ENCODE results near the gene KCNMA1. TPM values are rescaled to one million over a fixed set of nuclear protein-coding genes. Genes with fewer than 3 reads are reported as not detected.

Gene KCNMA1
- total RNA-seq, 1 donor from 2014 or later: 0.59 TPM

GRCh38 chr10:77029777-77030717 lies 607.6 kb downstream of the KCNMA1 start:
- no peak for DNase-seq (ENCODE audit: low read depth, low spot score)

GRCh38 chr10:77028042-77028441 lies 609.6 kb downstream of the KCNMA1 start:
- no peak for DNase-seq (ENCODE audit: low read depth, low spot score)

- no peak for DNase-seq (ENCODE audit: low read depth, low spot score)
Observed at GRCh38 chr10:77027576-77027975, 610.0 kb downstream of the KCNMA1 start.

- no peak for DNase-seq (ENCODE audit: low read depth, low spot score)
Observed at GRCh38 chr10:77027141-77027540, 610.5 kb downstream of the KCNMA1 start.

- DNase-seq (ENCODE audit: low read depth, low spot score): no peak
Observed at GRCh38 chr10:77026148-77026547, 611.5 kb downstream of the KCNMA1 start.

- DNase-seq (ENCODE audit: low read depth, low spot score): no peak
Observed at GRCh38 chr10:77024461-77024860, 613.1 kb downstream of the KCNMA1 start.

- no peak for DNase-seq (ENCODE audit: low read depth, low spot score)
Observed at GRCh38 chr10:77023396-77023795, 614.2 kb downstream of the KCNMA1 start.

- DNase-seq (ENCODE audit: low read depth, low spot score): no peak
Observed at GRCh38 chr10:77022671-77023070, 614.9 kb downstream of the KCNMA1 start.

GRCh38 chr10:77021966-77022490 lies 615.6 kb downstream of the KCNMA1 start:
- no peak for DNase-seq (ENCODE audit: low read depth, low spot score)

- no peak for DNase-seq (ENCODE audit: low read depth, low spot score)
Observed at GRCh38 chr10:77020426-77021040, 617.1 kb downstream of the KCNMA1 start.

GRCh38 chr10:77016855-77017254 lies 620.8 kb downstream of the KCNMA1 start:
- no peak for DNase-seq (ENCODE audit: low read depth, low spot score)

- no peak for DNase-seq (ENCODE audit: low read depth, low spot score)
Observed at GRCh38 chr10:77016278-77016815, 621.3 kb downstream of the KCNMA1 start.

- DNase-seq (ENCODE audit: low read depth, low spot score): no peak
Observed at GRCh38 chr10:77015360-77015759, 622.2 kb downstream of the KCNMA1 start.

GRCh38 chr10:77012812-77013500 lies 624.7 kb downstream of the KCNMA1 start:
- DNase-seq (ENCODE audit: low read depth, low spot score): no peak

GRCh38 chr10:77011874-77012811 lies 625.5 kb downstream of the KCNMA1 start:
- DNase-seq (ENCODE audit: low read depth, low spot score): no peak

GRCh38 chr10:77010430-77010829 lies 627.2 kb downstream of the KCNMA1 start:
- no peak for DNase-seq (ENCODE audit: low read depth, low spot score)

- DNase-seq (ENCODE audit: low read depth, low spot score): no peak
Observed at GRCh38 chr10:77007834-77008233, 629.8 kb downstream of the KCNMA1 start.

- DNase-seq (ENCODE audit: low read depth, low spot score): no peak
Observed at GRCh38 chr10:77006836-77007511, 630.6 kb downstream of the KCNMA1 start.

GRCh38 chr10:77005871-77006270 lies 631.7 kb downstream of the KCNMA1 start:
- no peak for DNase-seq (ENCODE audit: low read depth, low spot score)
